HG03378 (cell line): ENCODE data around the gene LZTR1.

Experiments used
- ATAC-seq: cut with Tn5 transposase; IDR thresholded peaks from one replicate; pipeline ENCODE4 v1.9.1; 2021; ENCODE audit warnings: mild to moderate bottlenecking, moderate library complexity; ENCODE audit not compliant: unreplicated experiment

The LZTR1 gene

DNA sequence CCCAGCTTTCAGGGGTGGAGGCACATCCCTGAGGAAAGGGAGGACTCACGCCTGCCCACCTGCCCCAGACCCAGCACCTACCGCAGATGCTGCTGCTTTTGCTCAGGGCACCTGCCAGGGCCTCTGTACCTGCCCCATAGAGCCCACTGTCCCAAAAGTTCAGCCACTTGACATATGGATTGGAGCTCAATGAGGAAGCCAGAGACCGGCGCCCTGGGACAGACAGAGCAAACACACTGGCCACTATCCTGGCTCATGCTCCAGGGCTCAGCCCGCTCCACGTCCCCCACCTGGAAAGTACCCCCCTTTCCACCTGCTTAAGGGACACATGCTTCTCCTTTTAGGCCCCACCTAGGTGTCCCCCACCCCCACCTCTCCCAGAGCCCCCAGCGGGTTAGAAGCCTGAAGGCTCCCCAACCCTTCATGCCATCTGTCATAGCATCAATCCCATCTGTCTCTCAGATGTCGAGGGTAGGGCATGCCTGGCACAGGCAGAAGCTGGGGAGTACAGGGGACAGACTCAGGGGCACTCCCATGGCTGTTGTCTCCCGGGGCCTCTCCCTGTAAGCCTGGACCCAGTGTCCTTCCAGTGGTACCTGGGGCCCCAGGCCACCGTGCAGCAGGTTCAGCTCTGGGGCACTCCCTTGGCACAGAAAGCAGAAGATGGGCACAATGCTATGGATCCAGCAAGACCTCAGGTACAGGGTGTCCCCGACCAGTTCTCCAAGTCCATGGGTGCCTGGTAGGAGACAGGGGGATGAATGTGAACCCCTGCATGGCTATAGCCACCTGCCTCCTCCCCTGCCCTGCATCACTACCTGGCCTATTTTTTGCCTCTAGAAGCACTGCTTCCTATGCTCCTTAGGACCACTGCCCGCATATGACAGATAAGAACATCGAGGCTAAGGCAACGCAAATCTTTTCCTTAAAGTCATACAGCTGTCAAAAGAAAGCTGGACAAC is 30.6 kb downstream of the LZTR1 start:
- ATAC-seq, result no peak

DNA sequence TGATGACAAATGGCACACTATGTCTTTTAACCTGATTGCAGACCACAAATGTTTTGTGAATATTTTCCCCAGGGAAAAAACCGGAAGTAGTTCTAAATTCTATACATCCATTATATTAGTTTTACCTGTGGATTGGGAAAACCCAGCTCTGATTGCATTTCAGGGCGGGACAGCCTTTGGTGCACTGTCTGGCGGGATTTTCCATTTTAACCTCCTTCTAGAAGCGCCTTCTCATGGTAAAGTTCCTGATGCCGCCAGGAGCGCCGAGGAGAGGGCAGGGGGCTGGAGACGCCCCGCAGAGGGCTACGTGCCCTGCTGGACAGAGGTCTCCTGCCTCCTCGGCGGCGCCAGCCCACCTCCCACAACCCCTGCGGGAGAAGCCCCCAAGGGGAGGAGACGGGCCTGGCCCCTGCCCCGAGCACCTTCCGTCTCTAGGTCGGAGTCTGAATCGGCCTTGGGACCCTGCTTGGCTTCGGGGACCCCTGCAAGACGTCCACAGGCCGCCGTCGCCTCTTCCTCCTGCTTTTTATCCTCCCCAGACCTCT is 31.6 kb downstream of the LZTR1 start:
- no peak for ATAC-seq

DNA sequence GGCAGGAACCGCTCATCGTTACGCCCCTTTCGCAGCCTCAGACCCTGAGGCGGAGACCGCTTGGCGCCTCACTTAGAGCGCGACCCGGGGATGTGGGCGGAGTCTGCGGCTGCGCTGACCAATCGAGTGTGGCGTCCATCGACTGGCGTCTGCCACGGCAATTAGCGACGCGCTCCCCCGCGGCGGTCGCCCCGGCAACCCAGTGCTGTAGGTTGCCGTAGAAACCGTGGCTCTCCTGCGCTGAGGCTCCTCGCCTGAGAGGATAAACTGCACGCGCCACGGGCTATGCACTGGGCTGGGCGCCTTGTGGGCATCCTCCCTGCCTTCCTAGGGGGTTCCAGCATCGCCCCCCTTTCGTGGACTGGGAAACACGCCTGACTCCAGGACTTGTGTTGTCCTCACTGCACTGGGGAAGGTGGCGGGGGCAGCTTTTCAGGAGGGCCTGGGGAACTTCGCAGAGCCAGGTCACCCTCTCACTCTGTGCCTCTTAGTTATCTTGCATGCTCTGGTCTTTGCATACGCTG is 32.2 kb downstream of the LZTR1 start:
- peak; percentile 69 for ATAC-seq

DNA sequence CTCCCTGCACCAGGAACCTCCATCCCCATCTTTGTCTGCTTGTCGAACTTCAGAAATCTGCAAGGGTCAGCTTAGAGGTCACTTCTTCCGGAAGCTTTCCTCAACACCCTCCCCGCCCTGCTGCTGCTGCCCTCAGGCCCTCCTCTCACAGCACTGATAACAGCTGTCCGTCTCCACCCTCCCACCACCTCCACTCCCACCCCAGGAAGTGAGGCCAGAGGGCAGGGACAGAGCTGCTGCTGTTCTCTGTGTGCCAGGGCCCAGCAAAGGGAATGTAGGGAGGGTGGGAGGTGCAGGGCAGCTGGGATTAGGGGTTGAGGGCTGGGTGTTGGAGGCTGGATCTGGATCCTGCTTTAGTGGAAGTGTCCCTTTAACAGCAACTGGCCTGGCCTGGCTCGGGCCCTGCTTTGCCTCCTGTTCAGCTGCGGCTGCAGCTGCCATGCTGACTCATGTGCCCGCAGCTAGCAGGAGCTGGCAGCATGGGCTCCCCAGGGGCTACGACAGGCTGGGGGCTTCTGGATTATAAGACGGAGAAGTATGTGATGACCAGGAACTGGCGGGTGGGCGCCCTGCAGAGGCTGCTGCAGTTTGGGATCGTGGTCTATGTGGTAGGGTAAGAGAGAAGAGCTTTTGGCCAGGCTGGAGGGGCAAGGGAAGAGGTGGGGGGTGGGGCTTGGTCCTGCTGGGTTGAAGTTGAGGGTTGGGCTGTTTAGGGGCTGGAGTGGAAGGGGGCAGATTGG is 32.8 kb downstream of the LZTR1 start, which contains the start of gene P2RX6:
P2RX6 (plus strand) TSS at position 440 of the 740 bp plus-strand sequence; CDS start at position 450, 10 bp downstream.
- no peak for ATAC-seq

DNA sequence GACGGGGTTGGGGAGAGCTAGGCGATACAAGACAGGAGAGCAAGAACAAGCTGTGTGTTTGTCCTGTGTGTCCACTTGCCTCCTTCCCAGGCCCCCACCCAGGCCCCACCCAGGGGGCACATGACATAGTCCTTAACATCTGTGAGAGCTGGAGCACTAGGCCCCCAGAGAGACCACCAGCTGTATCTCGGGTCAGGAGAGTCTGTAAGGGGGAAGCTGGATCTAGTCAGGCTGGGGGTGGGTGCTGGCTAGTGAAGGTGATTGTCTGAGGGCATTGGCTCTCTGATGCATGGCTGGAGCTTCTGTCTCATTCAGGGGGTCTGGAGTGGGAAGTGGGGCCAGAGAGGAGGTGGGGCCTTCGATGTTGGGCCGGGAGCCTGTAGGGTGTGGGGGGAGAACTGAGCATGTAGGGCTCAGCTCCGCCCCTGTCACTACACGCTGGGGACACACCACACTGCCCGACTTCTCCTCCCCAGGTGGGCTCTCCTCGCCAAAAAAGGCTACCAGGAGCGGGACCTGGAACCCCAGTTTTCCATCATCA is 33.4 kb downstream of the LZTR1 start:
- ATAC-seq, result no peak

DNA sequence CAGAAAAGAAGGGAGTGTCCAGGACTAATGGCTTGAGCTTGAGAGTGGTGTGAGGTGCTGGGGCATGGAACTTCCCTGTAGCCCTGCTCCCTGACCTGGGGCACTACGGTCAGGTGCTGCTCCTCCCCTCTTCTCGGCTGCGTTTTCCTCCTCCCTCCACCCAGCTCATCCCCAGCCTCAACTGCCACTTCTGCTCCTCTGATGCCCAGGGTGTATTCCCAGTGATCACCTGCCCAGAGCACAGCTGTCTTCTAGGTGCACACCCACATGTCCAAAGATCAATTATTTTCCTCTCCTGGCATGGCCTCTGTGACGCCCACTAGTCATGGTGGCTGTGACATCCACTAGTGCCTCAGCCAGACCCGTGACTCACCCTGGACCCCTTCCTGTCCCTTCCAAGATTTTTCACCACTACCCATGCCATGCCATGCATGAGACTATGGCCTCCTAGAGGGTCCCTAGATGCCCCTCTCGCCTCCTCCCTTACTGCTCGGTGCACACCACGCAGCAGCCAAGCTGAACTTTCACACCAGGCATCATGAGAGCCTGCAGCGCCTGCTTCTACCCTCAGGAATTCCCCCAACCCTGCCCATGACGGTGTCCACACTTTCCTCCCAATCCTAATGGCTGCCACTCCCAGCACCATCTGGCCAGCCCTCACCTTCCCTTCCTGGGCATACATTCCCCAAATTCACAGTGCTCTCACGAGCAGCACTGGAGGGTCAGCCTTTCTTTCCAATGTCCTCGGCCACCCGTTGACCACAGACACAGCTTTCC is 34.7 kb downstream of the LZTR1 start:
- no peak for ATAC-seq

DNA sequence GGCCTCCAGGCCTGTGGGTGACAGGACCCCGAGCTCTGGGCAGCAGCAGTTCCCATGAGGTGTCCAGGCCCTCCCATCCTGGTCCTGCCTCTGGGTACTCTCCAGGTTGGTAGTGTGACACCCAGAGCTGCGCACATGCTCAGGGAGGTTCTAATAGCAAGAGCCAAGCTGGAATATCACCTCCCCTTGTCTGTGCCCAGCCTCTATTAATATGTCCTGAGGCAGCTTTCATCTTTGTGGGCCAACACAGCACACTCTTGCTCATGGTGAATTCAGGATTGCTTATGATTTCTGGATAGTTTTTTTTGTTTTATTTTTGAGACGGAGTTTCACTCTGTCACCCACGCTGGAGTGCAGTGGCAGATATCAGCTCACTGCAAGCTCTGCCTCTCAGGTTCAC is 36.2 kb downstream of the LZTR1 start:
- no peak for ATAC-seq

DNA sequence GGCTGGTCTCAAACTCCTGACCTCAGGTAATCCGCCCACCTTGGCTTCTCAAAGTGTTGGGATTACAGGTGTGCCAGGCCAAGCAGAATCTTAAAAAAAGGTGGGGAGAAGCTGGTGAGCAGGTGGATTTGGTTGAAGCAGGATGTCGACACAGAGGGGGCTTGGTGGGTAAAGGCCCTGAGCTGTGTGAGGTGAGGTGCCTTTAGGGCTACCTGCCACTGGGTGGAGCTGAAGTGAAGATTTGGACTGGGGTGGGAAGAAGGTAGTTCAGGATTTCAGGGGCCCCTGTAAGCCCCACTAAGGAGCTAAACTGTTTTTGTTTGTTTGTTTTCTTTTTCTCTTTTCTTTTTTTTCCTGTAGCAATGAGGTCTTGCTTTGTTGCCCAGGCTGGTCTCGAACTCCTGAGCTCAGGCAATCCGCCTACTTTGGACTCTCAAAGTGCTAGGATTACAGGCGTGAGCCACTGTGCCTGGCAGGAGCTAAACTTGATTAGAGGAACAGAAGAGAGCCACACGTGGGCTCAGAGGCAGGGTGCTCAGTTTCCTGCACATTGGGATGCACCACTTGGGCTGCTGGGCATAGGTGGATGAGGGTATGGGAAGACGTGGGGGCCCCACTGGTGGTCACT is 38.8 kb downstream of the LZTR1 start:
- ATAC-seq, result no peak

DNA sequence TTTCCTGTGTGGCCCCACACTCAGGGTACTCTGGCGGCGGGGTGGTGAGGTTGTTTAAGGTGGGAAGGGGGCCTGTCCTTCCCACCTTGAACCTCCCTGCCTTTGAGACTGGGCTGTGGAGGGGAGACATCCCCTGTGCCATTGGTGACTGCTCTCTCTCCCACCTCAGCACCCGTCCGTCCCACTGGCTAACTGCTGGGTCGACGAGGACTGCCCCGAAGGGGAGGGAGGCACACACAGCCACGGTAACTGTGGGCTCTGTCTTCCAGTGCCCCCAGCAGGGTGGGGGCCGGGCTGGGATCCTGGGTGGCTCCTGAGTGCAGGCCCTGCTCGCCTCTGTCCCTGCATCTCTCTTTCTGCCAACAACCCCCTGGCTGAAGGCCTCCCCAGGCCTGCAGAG is 40.4 kb downstream of the LZTR1 start:
- ATAC-seq, result no peak

DNA sequence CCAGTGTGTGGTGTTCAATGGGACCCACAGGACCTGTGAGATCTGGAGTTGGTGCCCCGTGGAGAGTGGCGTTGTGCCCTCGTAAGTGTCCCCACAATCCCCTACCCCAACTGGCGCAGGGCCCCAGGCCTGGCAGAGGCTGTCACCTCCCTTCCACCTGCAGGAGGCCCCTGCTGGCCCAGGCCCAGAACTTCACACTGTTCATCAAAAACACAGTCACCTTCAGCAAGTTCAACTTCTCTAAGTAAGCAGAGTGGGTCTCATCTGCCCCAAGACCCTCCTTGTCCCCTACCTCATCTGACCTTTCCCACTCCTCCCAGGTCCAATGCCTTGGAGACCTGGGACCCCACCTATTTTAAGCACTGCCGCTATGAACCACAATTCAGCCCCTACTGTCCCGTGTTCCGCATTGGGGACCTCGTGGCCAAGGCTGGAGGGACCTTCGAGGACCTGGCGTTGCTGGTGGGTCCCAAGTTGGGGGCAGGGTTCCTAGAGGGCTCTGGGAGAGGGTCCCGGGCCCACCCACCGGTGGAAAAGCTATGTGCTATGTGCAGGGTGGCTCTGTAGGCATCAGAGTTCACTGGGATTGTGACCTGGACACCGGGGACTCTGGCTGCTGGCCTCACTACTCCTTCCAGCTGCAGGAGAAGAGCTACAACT is 41.0 kb downstream of the LZTR1 start:
- ATAC-seq, result no peak

DNA sequence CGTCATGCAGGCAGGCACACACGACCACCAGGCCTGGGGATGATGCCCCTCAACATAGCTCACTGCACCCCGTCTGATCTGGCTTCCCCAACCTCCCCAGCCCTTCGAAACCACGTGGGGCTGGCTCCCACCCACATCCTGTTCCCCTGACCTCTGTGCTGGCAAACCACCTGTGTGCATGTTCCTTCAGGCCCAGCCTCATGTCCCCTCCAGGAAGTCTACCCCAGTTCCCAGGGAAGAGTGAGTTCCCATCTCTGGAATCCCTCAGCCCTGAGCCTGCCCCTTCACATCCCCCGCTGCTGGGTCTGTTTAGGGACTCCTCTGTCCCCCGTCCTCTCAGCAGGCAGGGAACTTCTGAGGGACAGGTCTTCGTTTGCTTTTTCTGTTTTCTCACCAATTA is 43.2 kb downstream of the LZTR1 start:
- ATAC-seq, result no peak

DNA sequence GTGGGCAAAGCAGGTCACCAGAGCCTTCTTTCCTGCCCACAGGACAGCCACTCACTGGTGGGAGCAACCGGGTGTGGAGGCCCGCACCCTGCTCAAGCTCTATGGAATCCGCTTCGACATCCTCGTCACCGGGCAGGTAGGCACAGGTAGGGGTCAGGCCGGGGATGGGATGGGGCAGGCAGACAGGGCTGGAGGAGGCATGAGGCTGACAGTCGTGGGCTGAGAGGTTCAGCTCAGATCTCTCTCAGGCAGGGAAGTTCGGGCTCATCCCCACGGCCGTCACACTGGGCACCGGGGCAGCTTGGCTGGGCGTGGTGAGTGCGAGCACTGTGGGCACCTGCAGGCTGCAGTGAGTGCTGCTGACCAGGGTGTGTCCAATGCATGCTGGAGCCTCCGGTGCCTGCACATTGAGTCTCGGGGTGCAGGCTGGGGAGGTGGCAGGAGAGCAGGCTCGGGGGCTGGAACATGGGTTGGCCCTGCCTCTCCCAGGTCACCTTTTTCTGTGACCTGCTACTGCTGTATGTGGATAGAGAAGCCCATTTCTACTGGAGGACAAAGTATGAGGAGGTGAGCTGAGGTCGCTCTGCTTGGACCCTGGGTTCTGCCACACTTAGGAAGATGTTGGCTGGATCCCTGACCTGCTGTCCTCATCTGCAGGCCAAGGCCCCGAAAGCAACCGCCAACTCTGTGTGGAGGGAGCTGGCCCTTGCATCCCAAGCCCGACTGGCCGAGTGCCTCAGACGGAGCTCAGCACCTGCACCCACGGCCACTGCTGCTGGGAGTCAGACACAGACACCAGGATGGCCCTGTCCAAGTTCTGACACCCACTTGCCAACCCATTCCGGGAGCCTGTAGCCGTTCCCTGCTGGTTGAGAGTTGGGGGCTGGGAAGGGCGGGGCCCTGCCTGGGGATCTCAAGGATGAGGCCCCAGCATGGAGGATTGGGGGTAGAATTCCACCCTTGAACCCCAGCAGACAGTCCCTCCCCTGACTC is 44.0 kb downstream of the LZTR1 start:
- ATAC-seq, result no peak

DNA sequence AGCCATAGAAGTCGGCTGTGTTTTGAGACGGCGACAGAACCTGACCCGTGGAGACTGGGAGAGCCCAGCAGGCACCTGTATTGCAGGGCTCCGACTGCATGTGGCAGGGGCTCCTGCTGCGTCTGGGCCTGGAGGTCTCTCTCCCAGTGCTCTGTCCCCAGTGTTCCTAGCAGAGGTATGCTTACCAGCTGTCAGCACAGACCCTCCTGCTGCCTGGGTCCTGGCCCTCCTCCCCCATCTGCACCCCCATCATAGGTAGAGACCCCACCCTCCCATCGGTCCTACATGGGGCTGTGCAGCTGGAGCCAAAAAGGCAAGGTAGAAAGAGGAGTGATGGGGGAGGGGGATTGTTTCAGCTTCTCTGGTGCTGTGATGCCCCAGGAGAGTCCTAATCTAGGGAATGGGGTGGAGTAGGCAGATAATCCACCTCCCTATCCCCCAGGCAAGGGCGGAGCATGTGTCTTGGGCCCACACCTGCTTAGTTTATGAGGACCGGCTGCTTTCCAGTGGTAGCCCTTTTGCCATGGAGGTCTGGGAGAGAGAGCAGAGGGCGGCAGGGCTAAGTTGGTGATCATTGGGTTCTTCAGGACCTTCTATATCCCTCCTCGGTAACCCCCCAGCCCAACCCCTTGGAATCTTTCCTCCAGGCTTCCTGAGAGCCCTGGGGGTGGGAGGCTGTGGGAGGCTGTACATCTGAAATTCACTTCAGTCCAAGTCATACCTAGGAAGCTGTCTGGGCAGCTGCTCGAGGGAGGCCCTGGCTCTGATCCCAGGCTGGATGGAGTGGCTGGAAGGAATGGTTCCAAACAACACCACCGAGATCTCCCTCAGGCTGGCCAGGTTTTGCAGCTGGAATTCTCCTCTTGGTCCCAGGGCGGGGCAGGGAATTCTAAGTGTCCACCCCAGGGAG is 44.9 kb downstream of the LZTR1 start:
- no peak for ATAC-seq

DNA sequence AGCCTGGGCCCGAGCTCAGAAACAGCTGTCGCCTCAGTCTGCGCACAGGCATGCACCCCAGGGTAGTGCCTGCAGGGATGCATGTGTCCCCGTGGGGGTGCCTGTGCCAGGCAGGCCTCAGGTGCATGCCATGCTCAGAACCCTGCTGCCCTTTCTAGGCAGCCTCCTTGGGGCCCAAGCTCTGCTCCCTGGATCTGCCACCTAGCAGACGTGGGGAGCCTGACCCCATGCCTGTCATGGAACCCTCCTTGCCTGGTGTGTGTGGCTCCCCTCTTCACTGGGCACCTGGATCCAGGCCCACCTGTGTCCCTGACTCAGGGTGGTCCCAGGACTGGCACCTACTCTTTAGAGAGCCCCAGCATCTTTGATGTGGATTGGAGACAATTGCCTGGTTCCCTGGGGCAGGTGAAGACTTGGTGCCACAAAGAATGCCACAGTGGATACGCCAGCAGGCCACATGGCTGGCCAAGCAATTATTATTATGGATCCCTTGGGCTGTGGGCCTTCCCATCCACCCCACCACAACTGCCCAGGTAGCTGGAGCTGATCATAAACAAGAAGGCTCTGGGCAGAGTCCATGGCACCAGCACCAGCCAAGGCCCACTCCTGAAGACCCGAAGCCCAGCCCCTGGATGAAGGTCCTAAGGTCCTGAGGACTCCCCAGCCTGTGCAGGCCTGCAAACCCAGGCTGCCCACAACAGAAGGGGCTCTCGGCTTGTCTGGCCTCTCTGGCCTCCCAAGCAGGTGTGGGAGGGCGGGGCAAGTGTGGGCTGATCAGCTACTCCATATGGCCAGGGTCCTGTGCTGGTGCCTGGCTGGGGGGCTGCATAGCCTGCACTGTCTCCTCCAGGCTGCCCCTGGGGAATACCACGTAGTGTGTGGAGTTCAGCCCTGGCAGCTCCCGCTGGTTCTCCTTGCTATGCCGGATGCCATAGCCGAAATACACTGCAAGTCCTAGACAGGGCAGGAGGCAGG is 46.5 kb downstream of the LZTR1 start:
- no peak for ATAC-seq

DNA sequence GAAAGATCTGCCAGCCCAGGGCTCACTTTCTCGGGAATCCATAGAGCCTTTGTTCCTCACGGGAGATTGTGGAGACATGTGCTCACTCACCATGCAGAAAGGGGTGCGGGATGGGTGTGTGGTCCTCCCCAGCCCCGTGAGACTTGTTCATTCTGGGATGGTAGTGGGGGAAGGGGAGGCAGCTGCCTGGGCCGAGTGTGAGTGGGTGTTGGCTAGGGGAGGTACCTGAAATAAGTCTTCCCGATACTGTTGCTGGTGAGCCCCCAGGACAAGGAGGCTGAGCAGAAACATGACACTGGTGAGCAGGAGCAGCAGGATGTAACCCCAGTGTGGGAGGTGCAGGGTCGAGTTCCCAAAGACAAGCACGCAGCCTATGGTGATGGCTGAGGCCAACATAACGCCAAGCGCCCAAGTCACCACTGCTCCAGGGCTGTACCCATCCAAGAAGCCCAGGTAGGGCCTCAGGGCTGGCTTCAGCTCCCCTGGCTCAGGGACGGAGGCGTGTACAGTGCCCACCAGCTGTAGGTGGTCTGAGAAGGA is 47.5 kb downstream of the LZTR1 start:
- ATAC-seq, result no peak

DNA sequence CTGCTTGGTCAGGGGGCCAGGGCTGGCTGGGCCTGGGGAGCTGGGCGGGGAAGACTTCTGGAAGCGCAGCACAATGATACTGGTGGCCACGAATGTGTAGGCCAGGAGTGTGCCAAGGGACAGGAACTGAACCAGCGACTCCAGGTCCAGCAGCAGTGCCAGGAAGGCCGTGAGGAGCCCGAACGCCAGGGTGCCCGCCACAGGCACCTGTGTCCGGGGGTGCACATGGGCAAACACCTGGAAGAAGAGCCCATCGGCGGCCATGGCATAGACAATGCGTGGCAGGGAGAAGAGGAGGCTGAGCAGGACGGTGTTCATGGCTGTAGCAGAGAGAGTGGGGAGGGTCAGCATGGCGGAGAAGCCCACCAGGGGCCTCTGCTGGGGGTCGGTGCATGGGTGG is 47.9 kb downstream of the LZTR1 start:
- no peak for ATAC-seq
